Right lobe of liver (tissue), 6 donors: ENCODE results near the gene PDGFD. TPM values are rescaled to one million over a fixed set of nuclear protein-coding genes. Genes with fewer than 3 reads are reported as not detected.

ENCODE experiments used
- ATAC-seq, 4 donors: fragments of 200-7000 bp; cut with Tn5 transposase; one replicate each; pipeline ENCODE4 v1.9.1; 2020; ENCODE audit warnings: mild to moderate bottlenecking in 4 of 4, moderate library complexity in 4 of 4
- DNase-seq, 3 donors: peaks; one replicate each; pipeline ENCODE4 v3.0.0-alpha.2; 2020
- H3K27ac ChIP-seq, 3 donors: fragments of 200-600 bp; one replicate each; pipeline ENCODE4 v1.8.0; 2022
- H3K27me3 ChIP-seq, 2 donors: fragments of 200-600 bp; one replicate each; pipeline ENCODE4 v1.8.0; 2022
- H3K36me3 ChIP-seq, 4 donors: fragments of 200-600 bp; sonication (generic) in 1 of 4; one replicate each; pipeline versions ENCODE4 v1.5.1 to v1.8.0; 2017 to 2022; ENCODE audit warnings: control low read depth in 1 of 4
- H3K4me1 ChIP-seq, 4 donors: fragments of 200-600 bp; sonication (generic) in 1 of 4; one replicate each; pipeline versions ENCODE4 v1.5.1 to v1.8.0; 2017 to 2022; ENCODE audit warnings: control low read depth in 1 of 4
- H3K4me3 ChIP-seq, 3 donors: fragments of 200-600 bp; one replicate each; pipeline ENCODE4 v1.8.0; 2022
- H3K9me3 ChIP-seq, 4 donors: fragments of 200-600 bp; sonication (generic) in 1 of 4; one replicate each; pipeline versions ENCODE4 v1.5.1 to v1.8.0; 2017 to 2022; ENCODE audit warnings: control low read depth in 1 of 4
- POLR2A ChIP-seq: fragments of 450-650 bp; IDR thresholded peaks from one replicate; pipeline ENCODE4 v1.6.1; 2017; ENCODE audit warnings: antibody characterized with exemption, mild to moderate bottlenecking
- WGBS: methylation state at CpG from one replicate; pipeline ENCODE4 v1.1.6; 2018; ENCODE audit warnings: low coverage, low lambda C conversion rate; ENCODE audit not compliant: insufficient coverage; ENCODE audit errors: missing lambda C conversion rate; 5-methylcytosine and 5-hydroxymethylcytosine counted together
- intact Hi-C, 2 donors: fragments of 100-400 bp; cut with DNase I; formaldehyde crosslinking; loops; one replicate each; pipeline versions ENCODE4 v1.11.2 to v1.14.1; 2022
- total RNA-seq, 6 experiments: library from RNA; depleted of rRNA in 2 of 6; stranded (reverse); fragments of >200 nt in 2 of 6; fragmentation: NEBNext Ultra II Directional in 3 of 6; extraction: Animal tissue kit (Norgen Biotek cat#: 25700) in 3 of 6; gene quantifications; one replicate each; pipeline versions ENCODE4 v1.1.0 to v1.2.4, GENCODE V29; 2016 to 2023
- TF ChIP-seq, protein P1 (sequence below), 4 donors: fragments of 200-600 bp in 3 of 4; fragments of 450-650 bp in 1 of 4; IDR thresholded peaks; one replicate each; pipeline versions ENCODE4 v1.5.1 to v1.8.0; 2016 to 2022; ENCODE audit warnings: antibody characterized with exemption in 4 of 4, mild to moderate bottlenecking in 2 of 4
- donor health status: DM: no; HTN: yes; CAD: no.
- donor health status: DM: no; HTN: no; CAD: no.
- donor health status: DM: no; HTN: no; CAD: no.
- donor health status: DM: no; HTN: yes; CAD: no.
- donor health status: DM: no; HTN: yes; CAD: no.

Gene PDGFD
- total RNA-seq, 6 experiments from 2014 or later = 0.84 to 1.6 (median 1.1) TPM

DNA sequence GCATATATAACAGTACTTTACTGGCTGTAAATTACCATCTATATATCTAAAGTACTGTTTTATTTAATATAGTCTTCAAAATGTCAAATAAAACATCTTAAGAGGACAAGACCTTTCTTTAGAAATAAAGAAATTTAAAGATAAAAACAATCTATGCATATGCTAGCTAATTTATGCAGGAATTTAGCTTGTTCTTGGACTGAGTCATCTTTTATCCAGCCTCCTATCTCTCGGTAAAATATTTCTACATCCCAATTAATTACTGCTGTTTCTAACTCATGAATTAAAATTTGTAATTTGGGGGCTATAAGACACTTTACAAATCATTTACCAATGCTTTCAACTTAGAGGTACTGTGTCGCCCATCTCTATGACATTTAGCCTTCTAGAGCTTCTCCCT, 200.3 kb downstream of the PDGFD start:
- H3K27me3 ChIP-seq = no peaks in the 10 kb centered on the region
- no peak for DNase-seq
- no peaks in the 10 kb centered on the region for H3K36me3 ChIP-seq
- H3K27ac ChIP-seq = no peak overlapping the region
- intact Hi-C loops = no loop called here
- 64% methylated on average over 2 of the region's 2 CpGs for WGBS
- ATAC-seq = no peak
- no peaks in the 10 kb centered on the region for H3K9me3 ChIP-seq
- no peak overlapping the region for H3K4me3 ChIP-seq
- no peak for TF ChIP-seq POLR2A
- TF ChIP-seq, protein P1, sequence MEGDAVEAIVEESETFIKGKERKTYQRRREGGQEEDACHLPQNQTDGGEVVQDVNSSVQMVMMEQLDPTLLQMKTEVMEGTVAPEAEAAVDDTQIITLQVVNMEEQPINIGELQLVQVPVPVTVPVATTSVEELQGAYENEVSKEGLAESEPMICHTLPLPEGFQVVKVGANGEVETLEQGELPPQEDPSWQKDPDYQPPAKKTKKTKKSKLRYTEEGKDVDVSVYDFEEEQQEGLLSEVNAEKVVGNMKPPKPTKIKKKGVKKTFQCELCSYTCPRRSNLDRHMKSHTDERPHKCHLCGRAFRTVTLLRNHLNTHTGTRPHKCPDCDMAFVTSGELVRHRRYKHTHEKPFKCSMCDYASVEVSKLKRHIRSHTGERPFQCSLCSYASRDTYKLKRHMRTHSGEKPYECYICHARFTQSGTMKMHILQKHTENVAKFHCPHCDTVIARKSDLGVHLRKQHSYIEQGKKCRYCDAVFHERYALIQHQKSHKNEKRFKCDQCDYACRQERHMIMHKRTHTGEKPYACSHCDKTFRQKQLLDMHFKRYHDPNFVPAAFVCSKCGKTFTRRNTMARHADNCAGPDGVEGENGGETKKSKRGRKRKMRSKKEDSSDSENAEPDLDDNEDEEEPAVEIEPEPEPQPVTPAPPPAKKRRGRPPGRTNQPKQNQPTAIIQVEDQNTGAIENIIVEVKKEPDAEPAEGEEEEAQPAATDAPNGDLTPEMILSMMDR (IDR thresholded peaks at IDR 0.05) = no peak
- H3K4me1 ChIP-seq = no peaks in the 10 kb centered on the region

DNA sequence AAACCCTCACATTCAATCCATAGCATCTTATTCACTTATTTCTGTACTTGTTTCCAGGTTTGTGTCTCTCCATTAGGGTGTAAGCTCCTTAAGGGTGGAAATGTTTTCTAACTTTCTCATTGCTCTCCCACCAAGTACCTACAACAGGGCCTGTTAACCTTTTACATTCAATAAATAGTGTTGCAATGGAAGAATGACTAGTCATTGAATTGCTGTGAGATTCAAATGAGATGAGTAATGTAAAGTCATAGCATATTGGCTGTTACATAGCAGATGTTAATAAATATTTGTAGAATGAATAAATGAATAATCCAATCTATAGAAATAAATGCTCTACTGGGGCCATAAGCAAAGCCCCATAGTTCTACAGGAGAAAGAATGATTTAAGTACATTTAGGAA, 202.9 kb downstream of the PDGFD start:
- intact Hi-C loops = no loop called here
- Histone ChIP-seq H3K4me3 (no peak overlapping the region), H3K27ac (no peak overlapping the region), H3K9me3 (no peaks in the 10 kb centered on the region), H3K27me3 (no peaks in the 10 kb centered on the region), H3K4me1 (no peaks in the 10 kb centered on the region), H3K36me3 (no peaks in the 10 kb centered on the region)
- TF ChIP-seq, protein P1 (IDR thresholded peaks at IDR 0.05) = no peak
- no peak for TF ChIP-seq POLR2A
- no peak for ATAC-seq
- DNase-seq = no peak

DNA sequence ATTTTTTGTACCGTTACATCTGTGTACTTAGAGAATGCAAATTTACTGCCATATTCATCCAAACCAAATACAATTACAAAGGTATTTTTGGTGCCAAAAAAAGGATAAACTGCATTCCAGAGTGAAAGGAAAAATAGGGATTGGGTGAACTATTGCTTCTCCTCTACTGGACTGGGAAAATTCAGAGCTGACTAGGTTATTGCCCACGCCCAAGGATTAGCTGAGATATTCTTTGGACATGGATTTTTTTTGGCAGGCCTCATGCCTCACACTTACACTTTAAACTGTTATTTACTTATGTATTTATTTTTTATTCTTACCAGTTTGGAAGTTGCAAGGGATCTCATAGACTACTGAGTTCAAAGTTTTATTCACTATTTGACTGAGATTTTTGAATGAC, 203.8 kb downstream of the PDGFD start:
- DNase-seq (no peak), ATAC-seq (no peak)
- no peaks in the 10 kb centered on the region for H3K27me3 ChIP-seq
- H3K4me3 ChIP-seq = no peak overlapping the region
- H3K36me3 ChIP-seq = no peaks in the 10 kb centered on the region
- H3K9me3 ChIP-seq = no peaks in the 10 kb centered on the region
- WGBS = 55% methylated on average over 2 of the region's 2 CpGs
- TF ChIP-seq, protein P1 (IDR thresholded peaks at IDR 0.05) = no peak
- no peak for TF ChIP-seq POLR2A
- intact Hi-C loops = no loop called here
- no peaks in the 10 kb centered on the region for H3K4me1 ChIP-seq
- H3K27ac ChIP-seq = no peak overlapping the region

DNA sequence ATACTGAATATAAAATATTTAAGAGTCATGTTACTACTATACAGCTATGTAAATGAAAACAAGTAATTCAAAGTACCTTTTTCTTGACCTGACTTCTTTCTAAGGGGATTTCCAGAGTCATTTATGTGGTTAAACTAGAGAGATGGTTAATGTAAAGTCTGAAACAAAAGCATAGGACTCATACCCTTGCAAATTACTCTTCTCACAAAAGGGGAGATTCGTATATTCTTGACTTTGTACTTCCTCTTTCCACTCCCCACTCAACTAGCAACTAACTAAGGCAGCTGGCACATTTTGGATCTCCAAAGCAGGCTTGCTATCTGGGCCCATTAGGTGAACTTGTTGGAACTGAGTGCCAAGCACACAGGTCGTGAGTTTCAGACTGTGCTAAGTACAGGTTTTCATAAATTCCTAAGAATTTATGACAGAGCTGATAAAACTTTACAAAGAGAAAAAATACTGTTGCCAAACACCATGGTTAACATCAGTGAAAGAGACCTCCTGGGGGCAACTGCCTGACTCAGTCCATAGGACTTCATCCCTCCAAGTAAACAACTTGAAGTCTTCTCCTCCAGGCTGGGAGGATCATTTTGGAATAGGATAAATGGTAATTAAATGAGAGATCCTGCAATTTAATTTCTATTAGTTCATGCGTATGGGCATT, 204.5 kb downstream of the PDGFD start:
- H3K4me3 ChIP-seq = no peak overlapping the region
- ATAC-seq (no peak), DNase-seq (no peak)
- H3K9me3 ChIP-seq = no peaks in the 10 kb centered on the region
- no peaks in the 10 kb centered on the region for H3K27me3 ChIP-seq
- TF ChIP-seq, protein P1 (IDR thresholded peaks at IDR 0.05) = no peak
- no peak for TF ChIP-seq POLR2A
- 46% methylated on average over 3 of the region's 3 CpGs for WGBS
- intact Hi-C loops = no loop called here
- H3K27ac ChIP-seq = no peak overlapping the region
- no peaks in the 10 kb centered on the region for H3K4me1 ChIP-seq
- H3K36me3 ChIP-seq = no peaks in the 10 kb centered on the region
